Measurements from ENCODE around the gene ME2. TPM values are rescaled to one million over a fixed set of nuclear protein-coding genes. Genes with fewer than 3 reads are reported as not detected.

The ME2 gene
- total and polyA plus RNA-seq, 9 of the 15 experiments (the other 6 are each of a cell fraction or from before 2014, with no cell fraction given) = 12.3 to 54.4 (median 36.2) TPM

DNA sequence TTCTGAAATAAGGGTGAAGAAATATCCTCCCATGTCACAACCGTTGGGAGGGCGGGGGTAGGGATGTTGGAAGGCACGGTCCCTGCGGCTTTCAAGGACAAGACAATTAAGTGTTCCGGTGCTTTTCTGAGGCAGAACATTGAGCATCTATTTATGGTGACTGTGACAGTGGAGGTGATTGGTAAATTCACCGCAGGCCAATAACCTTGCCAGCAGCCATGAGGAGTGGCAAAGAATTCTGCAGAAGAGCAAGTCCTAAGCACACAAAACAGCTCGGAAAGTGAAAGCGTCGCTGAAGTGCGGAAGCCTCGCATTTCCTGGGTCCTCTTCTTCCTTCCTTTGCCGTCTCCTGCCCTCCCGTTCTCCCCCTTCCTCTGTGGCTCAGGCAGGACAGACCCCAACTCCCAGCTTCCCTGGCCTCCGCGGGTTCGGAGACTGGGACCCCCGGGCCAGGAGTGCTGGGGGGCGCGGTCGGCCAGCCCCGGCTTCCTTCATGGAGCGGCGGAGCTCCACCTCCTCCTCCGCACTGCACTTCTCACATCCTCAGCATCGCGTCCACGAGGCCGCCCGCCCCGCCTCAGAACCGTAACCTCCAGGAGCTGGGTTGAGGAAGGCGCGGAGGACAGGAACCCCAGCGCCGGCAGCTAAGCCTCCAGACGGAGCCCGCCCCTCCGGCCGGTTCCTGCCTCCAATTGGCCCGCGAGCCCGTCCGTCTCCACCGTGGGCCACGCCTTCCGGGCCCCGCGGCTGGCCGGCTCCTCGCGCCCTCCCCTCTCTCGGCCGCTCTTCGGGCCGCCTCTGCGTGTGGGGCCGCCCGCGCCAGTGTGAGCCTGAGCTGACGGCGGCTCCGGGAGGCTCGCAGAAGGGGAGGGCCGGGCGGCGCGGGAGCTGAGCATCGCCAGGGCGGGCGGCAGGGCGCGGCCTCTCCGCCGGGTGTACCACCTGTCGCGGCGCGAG lies at the start of gene ME2 (continued):
- TF ChIP-seq, protein P1, sequence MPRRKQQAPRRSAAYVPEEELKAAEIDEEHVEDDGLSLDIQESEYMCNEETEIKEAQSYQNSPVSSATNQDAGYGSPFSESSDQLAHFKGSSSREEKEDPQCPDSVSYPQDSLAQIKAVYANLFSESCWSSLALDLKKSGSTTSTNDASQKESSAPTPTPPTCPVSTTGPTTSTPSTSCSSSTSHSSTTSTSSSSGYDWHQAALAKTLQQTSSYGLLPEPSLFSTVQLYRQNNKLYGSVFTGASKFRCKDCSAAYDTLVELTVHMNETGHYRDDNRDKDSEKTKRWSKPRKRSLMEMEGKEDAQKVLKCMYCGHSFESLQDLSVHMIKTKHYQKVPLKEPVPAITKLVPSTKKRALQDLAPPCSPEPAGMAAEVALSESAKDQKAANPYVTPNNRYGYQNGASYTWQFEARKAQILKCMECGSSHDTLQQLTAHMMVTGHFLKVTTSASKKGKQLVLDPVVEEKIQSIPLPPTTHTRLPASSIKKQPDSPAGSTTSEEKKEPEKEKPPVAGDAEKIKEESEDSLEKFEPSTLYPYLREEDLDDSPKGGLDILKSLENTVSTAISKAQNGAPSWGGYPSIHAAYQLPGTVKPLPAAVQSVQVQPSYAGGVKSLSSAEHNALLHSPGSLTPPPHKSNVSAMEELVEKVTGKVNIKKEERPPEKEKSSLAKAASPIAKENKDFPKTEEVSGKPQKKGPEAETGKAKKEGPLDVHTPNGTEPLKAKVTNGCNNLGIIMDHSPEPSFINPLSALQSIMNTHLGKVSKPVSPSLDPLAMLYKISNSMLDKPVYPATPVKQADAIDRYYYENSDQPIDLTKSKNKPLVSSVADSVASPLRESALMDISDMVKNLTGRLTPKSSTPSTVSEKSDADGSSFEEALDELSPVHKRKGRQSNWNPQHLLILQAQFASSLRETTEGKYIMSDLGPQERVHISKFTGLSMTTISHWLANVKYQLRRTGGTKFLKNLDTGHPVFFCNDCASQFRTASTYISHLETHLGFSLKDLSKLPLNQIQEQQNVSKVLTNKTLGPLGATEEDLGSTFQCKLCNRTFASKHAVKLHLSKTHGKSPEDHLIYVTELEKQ (CRISPR knock-in tag; IDR thresholded peaks at IDR 0.05) = no peak
- TF ChIP-seq POLR2A (conservative IDR thresholded peaks at IDR 0.05) (peak; percentile 80), NEUROD1 (IDR thresholded peaks at IDR 0.05; ENCODE audit: borderline replicate concordance, low read depth, low read length, partially characterized antibody) (no peak), CBX1 (IDR thresholded peaks at IDR 0.05; ENCODE audit: low read depth) (0 out of 2 replicates have a peak, but pooled peaks have one; percentile 64), MEF2A (IDR thresholded peaks at IDR 0.05; ENCODE audit: control insufficient read depth, low read depth, low read length) (no peak), DACH1 (IDR thresholded peaks at IDR 0.05; ENCODE audit: partially characterized antibody) (no peak), ELF1 (tag; IDR thresholded peaks at IDR 0.05) (peak; percentile 73), ZNF41 (CRISPR knock-in tag; conservative IDR thresholded peaks at IDR 0.05) (no peak), ZNF23 (CRISPR knock-in tag; IDR thresholded peaks at IDR 0.05) (no peak)
- TF ChIP-seq, protein P2, sequence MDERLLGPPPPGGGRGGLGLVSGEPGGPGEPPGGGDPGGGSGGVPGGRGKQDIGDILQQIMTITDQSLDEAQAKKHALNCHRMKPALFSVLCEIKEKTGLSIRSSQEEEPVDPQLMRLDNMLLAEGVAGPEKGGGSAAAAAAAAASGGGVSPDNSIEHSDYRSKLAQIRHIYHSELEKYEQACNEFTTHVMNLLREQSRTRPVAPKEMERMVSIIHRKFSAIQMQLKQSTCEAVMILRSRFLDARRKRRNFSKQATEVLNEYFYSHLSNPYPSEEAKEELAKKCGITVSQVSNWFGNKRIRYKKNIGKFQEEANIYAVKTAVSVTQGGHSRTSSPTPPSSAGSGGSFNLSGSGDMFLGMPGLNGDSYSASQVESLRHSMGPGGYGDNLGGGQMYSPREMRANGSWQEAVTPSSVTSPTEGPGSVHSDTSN (CRISPR knock-in tag; IDR thresholded peaks at IDR 0.05; ENCODE audit: low read depth) = peak; percentile 77
- TF ChIP-seq, protein P2 (tag; conservative IDR thresholded peaks at IDR 0.05; ENCODE audit: low read depth) = peak; percentile 80
- TF ChIP-seq, protein P3, sequence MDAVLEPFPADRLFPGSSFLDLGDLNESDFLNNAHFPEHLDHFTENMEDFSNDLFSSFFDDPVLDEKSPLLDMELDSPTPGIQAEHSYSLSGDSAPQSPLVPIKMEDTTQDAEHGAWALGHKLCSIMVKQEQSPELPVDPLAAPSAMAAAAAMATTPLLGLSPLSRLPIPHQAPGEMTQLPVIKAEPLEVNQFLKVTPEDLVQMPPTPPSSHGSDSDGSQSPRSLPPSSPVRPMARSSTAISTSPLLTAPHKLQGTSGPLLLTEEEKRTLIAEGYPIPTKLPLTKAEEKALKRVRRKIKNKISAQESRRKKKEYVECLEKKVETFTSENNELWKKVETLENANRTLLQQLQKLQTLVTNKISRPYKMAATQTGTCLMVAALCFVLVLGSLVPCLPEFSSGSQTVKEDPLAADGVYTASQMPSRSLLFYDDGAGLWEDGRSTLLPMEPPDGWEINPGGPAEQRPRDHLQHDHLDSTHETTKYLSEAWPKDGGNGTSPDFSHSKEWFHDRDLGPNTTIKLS (IDR thresholded peaks at IDR 0.05; ENCODE audit: borderline replicate concordance, low read depth) = no peak
- TF ChIP-seq, protein P4, sequence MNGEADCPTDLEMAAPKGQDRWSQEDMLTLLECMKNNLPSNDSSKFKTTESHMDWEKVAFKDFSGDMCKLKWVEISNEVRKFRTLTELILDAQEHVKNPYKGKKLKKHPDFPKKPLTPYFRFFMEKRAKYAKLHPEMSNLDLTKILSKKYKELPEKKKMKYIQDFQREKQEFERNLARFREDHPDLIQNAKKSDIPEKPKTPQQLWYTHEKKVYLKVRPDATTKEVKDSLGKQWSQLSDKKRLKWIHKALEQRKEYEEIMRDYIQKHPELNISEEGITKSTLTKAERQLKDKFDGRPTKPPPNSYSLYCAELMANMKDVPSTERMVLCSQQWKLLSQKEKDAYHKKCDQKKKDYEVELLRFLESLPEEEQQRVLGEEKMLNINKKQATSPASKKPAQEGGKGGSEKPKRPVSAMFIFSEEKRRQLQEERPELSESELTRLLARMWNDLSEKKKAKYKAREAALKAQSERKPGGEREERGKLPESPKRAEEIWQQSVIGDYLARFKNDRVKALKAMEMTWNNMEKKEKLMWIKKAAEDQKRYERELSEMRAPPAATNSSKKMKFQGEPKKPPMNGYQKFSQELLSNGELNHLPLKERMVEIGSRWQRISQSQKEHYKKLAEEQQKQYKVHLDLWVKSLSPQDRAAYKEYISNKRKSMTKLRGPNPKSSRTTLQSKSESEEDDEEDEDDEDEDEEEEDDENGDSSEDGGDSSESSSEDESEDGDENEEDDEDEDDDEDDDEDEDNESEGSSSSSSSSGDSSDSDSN (IDR thresholded peaks at IDR 0.05; ENCODE audit: borderline replicate concordance in 1 of 2, low read depth in 2 of 2, low read length in 2 of 2) = peak in 1 of 2 experiments; percentile 62; a peak in 2 of 4 replicates

All from K562 (cell line).